PFSK-1 (cell line): ENCODE data around the gene INTS2. TPM values are rescaled to one million over a fixed set of nuclear protein-coding genes. Genes with fewer than 3 reads are reported as not detected.

Source experiments
- FOXP2 ChIP-seq: optimal IDR thresholded peaks from 2 replicates; pipeline ENCODE3; 2011; ENCODE audit warnings: borderline replicate concordance, control low read depth, inconsistent platforms; ENCODE audit not compliant: insufficient read depth; ENCODE audit errors: extremely low read length, extremely low read depth
- POLR2AphosphoS5 ChIP-seq: IDR thresholded peaks from 2 replicates; pipeline ENCODE4 v1.6.1; 2012; ENCODE audit warnings: low read depth, mild to moderate bottlenecking, control low read depth, low read length, moderate library complexity
- REST ChIP-seq, 2 experiments: IDR thresholded peaks; 2 replicates each; pipeline versions ENCODE4 v1.6.1 to v1.8.0; 2011 to 2012; ENCODE audit warnings: low read depth in 2 of 2, low read length in 2 of 2, control low read depth in 1 of 2, inconsistent platforms in 1 of 2, mild to moderate bottlenecking in 1 of 2, moderate library complexity in 1 of 2; ENCODE audit not compliant: insufficient read depth in 1 of 2
- SIN3A ChIP-seq: IDR thresholded peaks from 2 replicates; pipeline ENCODE4 v1.6.1; 2012; ENCODE audit warnings: mild to moderate bottlenecking, low read length, moderate library complexity, borderline replicate concordance; ENCODE audit not compliant: insufficient read depth
- TAF1 ChIP-seq: IDR thresholded peaks from 2 replicates; pipeline ENCODE4 v1.6.1; 2012; ENCODE audit warnings: low read length, control low read depth, borderline replicate concordance; ENCODE audit not compliant: insufficient read depth
- polyA plus RNA-seq: library from polyadenylated mRNA; unstranded; fragments of >200 nt; gene quantifications from one replicate; pipeline ENCODE4 v1.2.1, GENCODE V29; 2012; ENCODE audit warnings: low read depth, missing spikeins; ENCODE audit not compliant: insufficient read length

The INTS2 gene
- polyA plus RNA-seq: 4.4 TPM

GRCh38 chr17:61927208-61928100, at the start of gene INTS2:
TSS of gene INTS2 (minus strand) at chr17:61927982. CDS start at chr17:61926644, 1,338 bp downstream.
- peak; percentile 93 for TF ChIP-seq TAF1
- no peak for TF ChIP-seq REST (IDR thresholded peaks at IDR 0.05; ENCODE audit: insufficient read depth in 1 of 2, low read depth in 2 of 2, low read length in 2 of 2)
- peak; percentile 99 for TF ChIP-seq POLR2AphosphoS5
- peak; percentile 13 for TF ChIP-seq FOXP2
- no peak for TF ChIP-seq SIN3A

- TF ChIP-seq FOXP2: no peak
- no peak for TF ChIP-seq REST (IDR thresholded peaks at IDR 0.05; ENCODE audit: insufficient read depth in 1 of 2, low read depth in 2 of 2, low read length in 2 of 2)
- TF ChIP-seq SIN3A: no peak
- TF ChIP-seq TAF1: no peak
- no peak for TF ChIP-seq POLR2AphosphoS5
Measured at GRCh38 chr17:61974115-61974514, 46.3 kb upstream of the INTS2 start.

GRCh38 chr17:61972311-61972710, 44.5 kb upstream of the INTS2 start:
- TF ChIP-seq FOXP2 (no peak), TAF1 (no peak), REST (IDR thresholded peaks at IDR 0.05; ENCODE audit: insufficient read depth in 1 of 2, low read depth in 2 of 2, low read length in 2 of 2) (no peak), SIN3A (no peak), POLR2AphosphoS5 (no peak)

GRCh38 chr17:61970030-61970429, 42.2 kb upstream of the INTS2 start:
- TF ChIP-seq REST (IDR thresholded peaks at IDR 0.05; ENCODE audit: insufficient read depth in 1 of 2, low read depth in 2 of 2, low read length in 2 of 2) (no peak), POLR2AphosphoS5 (no peak), TAF1 (no peak), FOXP2 (no peak), SIN3A (no peak)

GRCh38 chr17:61968757-61969156, 41.0 kb upstream of the INTS2 start:
- TF ChIP-seq FOXP2 (no peak), REST (IDR thresholded peaks at IDR 0.05; ENCODE audit: insufficient read depth in 1 of 2, low read depth in 2 of 2, low read length in 2 of 2) (no peak), TAF1 (no peak), POLR2AphosphoS5 (no peak), SIN3A (no peak)
